GM12878 (cell line): ENCODE measurements around the gene PI4K2A. TPM values are rescaled to one million over a fixed set of nuclear protein-coding genes. Genes with fewer than 3 reads are reported as not detected.

ENCODE experiments used
- ATF2 ChIP-seq: IDR thresholded peaks from 2 replicates; pipeline ENCODE4 v1.6.1; 2012; ENCODE audit warnings: low read length, inconsistent platforms
- ATF3 ChIP-seq: IDR thresholded peaks from 2 replicates; pipeline ENCODE4 v1.6.1; 2011; ENCODE audit warnings: low read depth, mild to moderate bottlenecking, low read length, moderate library complexity, borderline replicate concordance; ENCODE audit errors: extremely low read depth
- BACH1 ChIP-seq: fragments of 450-650 bp; IDR thresholded peaks from 2 replicates; pipeline ENCODE4 v1.6.1; 2017; ENCODE audit warnings: mild to moderate bottlenecking, borderline replicate concordance
- E2F4 ChIP-seq: IDR thresholded peaks from 2 replicates; pipeline ENCODE4 v1.6.1; 2012; ENCODE audit warnings: low read depth, low read length, improper control_type of control experiment
- E4F1 ChIP-seq: fragments of 450-650 bp; IDR thresholded peaks from 2 replicates; pipeline ENCODE4 v1.6.1; 2018; ENCODE audit warnings: borderline replicate concordance, mild to moderate bottlenecking; ENCODE audit not compliant: partially characterized antibody
- GABPA ChIP-seq: IDR thresholded peaks from 2 replicates; pipeline ENCODE4 v1.6.1; 2014; ENCODE audit warnings: antibody characterized with exemption, low read depth, mild to moderate bottlenecking, inconsistent platforms
- MYB ChIP-seq: fragments of 150-350 bp; IDR thresholded peaks from 2 replicates; pipeline ENCODE4 v1.6.1; 2014; ENCODE audit warnings: mild to moderate bottlenecking, low read depth, low read length, borderline replicate concordance
- PAX8 ChIP-seq: fragments of 450-650 bp; IDR thresholded peaks from 2 replicates; pipeline ENCODE4 v1.6.1; 2017; ENCODE audit warnings: mild to moderate bottlenecking, moderate library complexity
- PBX3 ChIP-seq: IDR thresholded peaks from 2 replicates; pipeline ENCODE4 v1.6.1; 2011; ENCODE audit warnings: mild to moderate bottlenecking, low read depth, low read length, moderate library complexity; ENCODE audit not compliant: insufficient replicate concordance
- POLR2AphosphoS5 ChIP-seq: IDR thresholded peaks from 2 replicates; pipeline ENCODE4 v1.6.1; 2011; ENCODE audit warnings: mild to moderate bottlenecking, low read length, inconsistent platforms
- PRDM15 ChIP-seq: fragments of 450-650 bp; formaldehyde crosslinking; IDR thresholded peaks from 2 replicates; pipeline ENCODE4 v1.4.0; 2020; ENCODE audit warnings: mild to moderate bottlenecking, moderate library complexity
- RELA ChIP-seq: fragments of 450-650 bp; IDR thresholded peaks from 2 replicates; pipeline ENCODE4 v1.8.0; 2014; ENCODE audit warnings: borderline replicate concordance; ENCODE audit not compliant: partially characterized antibody
- SMAD5 ChIP-seq: IDR thresholded peaks from 2 replicates; pipeline ENCODE4 v1.6.1; 2016; ENCODE audit warnings: antibody characterized with exemption, low read depth
- SREBF1 ChIP-seq: IDR thresholded peaks from 2 replicates; pipeline ENCODE4 v1.6.1; 2012; ENCODE audit warnings: mild to moderate bottlenecking, low read length
- YY1 ChIP-seq: IDR thresholded peaks from 2 replicates; pipeline ENCODE4 v1.6.1; 2011; ENCODE audit warnings: low read depth, mild to moderate bottlenecking, low read length
- ZBTB33 ChIP-seq: fragments of 450-650 bp; IDR thresholded peaks from 2 replicates; pipeline ENCODE4 v1.6.1; 2017; ENCODE audit warnings: mild to moderate bottlenecking
- polyA plus RNA-seq, 11 experiments: library from polyadenylated mRNA; depleted of rRNA in 4 of 11; unstranded in 6 of 11; stranded (reverse) in 5 of 11; fragments of >200 nt; fragmentation: Nextera tagmentation in 4 of 11; fragmentation: Illumina TruSeq in 1 of 11; extraction: Ambion mirVana in 4 of 11; extraction: Trizol in 1 of 11; gene quantifications; 1 replicate in 1 of 11; 2 replicates in 10 of 11; pipeline versions ENCODE4 v1.2.1 to v1.2.3, GENCODE V29; 2011 to 2016; ENCODE audit warnings: inconsistent platforms in 2 of 11, missing spikeins in 2 of 11, low read depth in 1 of 11
- total RNA-seq, 4 experiments: library from RNA; depleted of rRNA in 3 of 4; stranded (reverse); fragments of >200 nt in 3 of 4; fragmentation: Illumina TruSeq in 1 of 4; extraction: Trizol in 1 of 4; gene quantifications; 2 replicates each; pipeline versions ENCODE4 v1.2.1 to v1.2.3, GENCODE V29; 2013 to 2021

The PI4K2A gene
- total and polyA plus RNA-seq, 10 of the 15 experiments (the other 5 are each of a cell fraction or from before 2014, with no cell fraction given), result 1.5 to 14.5 (median 10.0) TPM

- no peak for TF ChIP-seq E2F4
- TF ChIP-seq GABPA, result no peak
- TF ChIP-seq BACH1, result no peak
- TF ChIP-seq PBX3, result no peak
- no peak for TF ChIP-seq MYB
- no peak for TF ChIP-seq POLR2AphosphoS5
- TF ChIP-seq PAX8, result no peak
- no peak for TF ChIP-seq ATF2
- no peak for TF ChIP-seq ATF3
- no peak for TF ChIP-seq SREBF1
- peak; percentile 99 for TF ChIP-seq YY1
- no peak for TF ChIP-seq ZBTB33
- TF ChIP-seq E4F1, result no peak
- TF ChIP-seq RELA, result no peak
- no peak for TF ChIP-seq SMAD5
- TF ChIP-seq PRDM15 (CRISPR knock-in tag), result no peak
Observed at GRCh38 chr10:97632949-97633884, 7.3 kb upstream of the PI4K2A start, which contains the start of gene MORN4 (continued).
